IPS-18c (cell line): Measurements from ENCODE around the gene ADRM1.

ENCODE experiments used
- H3K4me3 ChIP-seq: 2 replicates; pipeline ENCODE4 v1.7.0; 2013; ENCODE audit warnings: low read depth, mild to moderate bottlenecking, low read length, moderate library complexity; ENCODE audit not compliant: insufficient read depth
- H3K9me3 ChIP-seq: one replicate; pipeline ENCODE4 v1.6.1; 2013; ENCODE audit warnings: mild to moderate bottlenecking, low read length, moderate library complexity; ENCODE audit not compliant: control insufficient read depth, insufficient read depth

Gene ADRM1

GRCh38 chr20:62351469-62352401 lies 48.9 kb downstream of the ADRM1 start:
- H3K9me3 ChIP-seq: no peaks in the 10 kb centered on the region
- no peak overlapping the region for H3K4me3 ChIP-seq

DNA sequence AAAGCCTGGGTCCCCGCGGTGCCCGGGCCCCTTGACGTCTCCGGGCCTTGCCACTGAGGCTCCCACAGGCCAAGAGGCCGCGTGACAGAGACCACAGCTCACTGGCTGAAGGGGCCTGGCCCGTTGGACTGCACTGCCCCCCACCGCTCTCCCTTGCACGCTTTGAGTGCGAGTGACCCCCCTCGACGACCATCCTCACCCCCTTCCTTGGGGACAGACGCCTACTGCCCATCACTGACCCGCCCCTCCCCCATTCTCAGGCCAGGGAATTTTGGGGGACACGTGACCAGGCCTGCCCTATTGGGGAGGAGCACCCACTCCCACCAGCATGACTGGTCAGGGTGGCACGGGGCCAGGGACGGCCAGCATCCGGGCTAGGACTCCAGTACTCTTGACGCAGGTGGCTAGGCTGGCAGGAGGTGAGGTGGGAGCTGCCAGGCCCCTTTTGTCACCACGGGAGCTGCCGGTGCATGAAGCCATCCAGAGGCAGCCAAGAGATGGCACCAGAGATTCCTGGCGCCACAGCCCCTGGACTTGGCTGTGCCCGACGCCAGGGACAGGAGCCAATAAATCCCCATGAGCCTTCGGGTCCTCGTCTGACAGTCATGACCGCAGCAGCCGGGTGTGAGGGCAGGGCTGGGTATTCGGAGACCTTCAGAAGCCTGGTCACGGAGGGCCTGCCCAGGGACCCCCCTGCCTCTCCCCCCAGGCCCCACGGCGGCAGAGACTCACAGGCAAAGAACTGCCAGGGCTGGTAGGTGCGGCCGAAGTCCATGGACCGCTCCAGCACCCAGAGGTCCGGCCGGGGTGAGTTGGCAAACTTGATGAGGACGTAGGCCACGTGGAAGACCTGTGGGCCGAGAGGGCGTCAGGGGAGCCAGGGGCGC lies 49.8 kb downstream of the ADRM1 start:
- H3K4me3 ChIP-seq: no peak overlapping the region
- no peaks in the 10 kb centered on the region for H3K9me3 ChIP-seq

DNA sequence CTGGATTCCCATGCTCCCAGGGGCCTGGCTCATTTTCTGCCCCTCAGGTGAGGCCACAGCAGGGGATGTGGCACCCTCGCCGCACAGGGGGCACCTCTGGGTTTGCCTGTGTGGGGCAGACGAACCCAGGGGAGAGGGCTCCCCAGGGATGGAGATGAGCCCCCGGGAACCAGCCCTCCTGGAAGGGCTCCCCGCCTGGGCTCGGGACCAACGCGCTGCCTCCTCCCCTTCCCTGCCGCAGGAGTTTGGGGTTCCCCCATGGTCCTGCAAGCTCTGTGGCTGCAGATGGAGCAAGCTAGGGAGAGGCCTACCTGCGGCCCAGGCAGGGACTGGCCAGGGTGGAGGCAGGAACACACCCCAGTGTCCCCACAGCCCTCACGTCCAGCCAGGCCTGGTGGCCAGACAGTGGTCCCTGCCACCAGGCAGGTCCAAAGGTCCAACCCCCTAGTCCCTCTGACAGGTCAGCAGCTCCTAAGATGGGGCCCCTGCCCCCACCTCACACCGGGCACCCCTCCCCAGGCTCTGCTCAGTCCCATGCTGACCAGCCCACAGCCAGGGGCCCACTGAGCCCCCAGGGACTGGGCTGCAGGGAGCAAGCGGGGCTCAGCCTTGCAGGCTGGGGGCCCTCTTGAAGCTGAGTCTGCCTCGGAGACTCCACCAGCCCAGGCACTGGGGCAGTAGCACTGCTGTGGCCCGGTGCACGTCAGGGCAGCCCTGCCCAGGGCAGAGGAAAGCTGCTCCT lies 50.7 kb downstream of the ADRM1 start:
- Histone ChIP-seq H3K4me3 (no peak overlapping the region), H3K9me3 (no peaks in the 10 kb centered on the region)

DNA sequence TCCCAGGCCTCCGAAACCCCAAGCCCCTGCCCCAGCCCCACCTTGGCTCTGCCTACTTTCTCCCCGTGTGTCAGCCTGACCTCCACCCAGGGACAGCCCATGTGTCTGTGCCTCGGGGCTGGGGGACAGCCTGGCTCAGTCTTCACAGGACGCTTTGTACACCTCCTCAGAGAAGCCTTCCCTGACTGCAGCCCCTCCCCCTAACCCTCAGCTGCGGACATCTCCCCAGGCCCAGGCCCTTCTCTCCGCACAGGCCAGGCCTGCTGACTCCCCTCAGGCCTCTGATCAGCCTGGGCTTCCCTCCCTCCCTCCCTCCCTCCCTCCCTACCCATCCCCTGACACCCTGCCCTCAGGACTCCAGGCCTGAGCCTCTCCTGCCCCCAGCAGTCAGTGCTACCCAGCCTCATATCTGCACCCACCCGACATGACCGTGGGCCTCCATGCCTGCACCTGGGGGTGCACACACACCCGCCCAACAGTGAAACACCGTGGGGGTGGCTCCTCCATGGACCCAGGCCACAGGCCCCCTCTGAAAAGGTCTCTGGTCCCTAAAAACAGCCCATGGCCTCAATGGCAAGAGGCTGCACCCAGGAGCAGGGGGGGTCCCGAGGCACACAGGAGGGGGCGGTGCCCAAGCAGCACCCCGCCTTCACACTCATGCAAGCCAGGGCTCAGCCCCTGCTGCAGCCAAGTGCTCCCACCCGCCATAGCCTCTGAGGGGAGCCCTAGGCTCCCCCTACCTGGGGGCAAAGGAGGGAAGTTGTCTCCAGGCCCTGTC lies 51.4 kb downstream of the ADRM1 start:
- H3K4me3 ChIP-seq: no peak overlapping the region

GRCh38 chr20:62354811-62355341 lies 52.1 kb downstream of the ADRM1 start:
- no peaks in the 10 kb centered on the region for H3K9me3 ChIP-seq
- H3K4me3 ChIP-seq: peak overlapping the region; percentile 15; the same call in 1 of the 2 replicates

More for the DNA sequence above, 51.4 kb downstream of the ADRM1 start:
- H3K9me3 ChIP-seq: no peaks in the 10 kb centered on the region

GRCh38 chr20:62355516-62355877 lies 52.7 kb downstream of the ADRM1 start:
- Histone ChIP-seq H3K4me3 (0 out of 2 replicates have a peak overlapping the region, but pooled peaks have one; percentile 15), H3K9me3 (no peaks in the 10 kb centered on the region)

DNA sequence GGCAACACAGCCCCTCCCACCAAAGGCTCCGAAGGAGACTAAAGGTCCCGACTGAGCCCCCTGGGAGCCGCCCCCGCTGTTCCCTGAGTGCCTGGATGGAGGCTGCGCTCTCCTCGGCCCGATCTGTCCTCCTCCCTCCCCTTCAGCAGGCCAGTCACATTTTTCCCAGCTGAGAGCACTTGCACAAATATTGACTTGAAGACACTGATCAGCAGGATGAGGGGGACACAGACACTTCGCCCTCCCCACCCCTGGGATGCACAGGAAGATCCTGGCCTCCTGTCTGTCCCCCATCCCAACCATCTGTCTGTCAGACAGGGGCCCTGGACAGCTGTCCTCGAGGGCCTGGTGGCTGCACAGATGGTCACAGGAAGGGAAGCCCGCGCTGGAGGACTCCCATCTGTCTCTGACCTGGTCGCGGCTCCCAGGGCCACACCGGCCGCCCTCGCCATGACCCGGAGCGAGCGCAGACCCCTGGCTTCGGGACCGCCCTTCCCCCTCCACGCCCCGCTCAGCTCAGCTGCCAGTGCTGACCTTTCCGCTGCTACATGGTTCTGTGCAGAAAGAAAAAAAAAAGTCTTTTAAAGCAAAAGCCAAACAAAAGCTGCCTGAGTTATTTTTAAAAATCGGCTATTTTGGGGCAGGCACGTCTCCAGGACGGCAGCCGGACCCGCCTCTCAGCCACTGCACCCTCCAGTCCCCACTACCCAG lies 53.2 kb downstream of the ADRM1 start:
- no peak overlapping the region for H3K4me3 ChIP-seq
- no peaks in the 10 kb centered on the region for H3K9me3 ChIP-seq

DNA sequence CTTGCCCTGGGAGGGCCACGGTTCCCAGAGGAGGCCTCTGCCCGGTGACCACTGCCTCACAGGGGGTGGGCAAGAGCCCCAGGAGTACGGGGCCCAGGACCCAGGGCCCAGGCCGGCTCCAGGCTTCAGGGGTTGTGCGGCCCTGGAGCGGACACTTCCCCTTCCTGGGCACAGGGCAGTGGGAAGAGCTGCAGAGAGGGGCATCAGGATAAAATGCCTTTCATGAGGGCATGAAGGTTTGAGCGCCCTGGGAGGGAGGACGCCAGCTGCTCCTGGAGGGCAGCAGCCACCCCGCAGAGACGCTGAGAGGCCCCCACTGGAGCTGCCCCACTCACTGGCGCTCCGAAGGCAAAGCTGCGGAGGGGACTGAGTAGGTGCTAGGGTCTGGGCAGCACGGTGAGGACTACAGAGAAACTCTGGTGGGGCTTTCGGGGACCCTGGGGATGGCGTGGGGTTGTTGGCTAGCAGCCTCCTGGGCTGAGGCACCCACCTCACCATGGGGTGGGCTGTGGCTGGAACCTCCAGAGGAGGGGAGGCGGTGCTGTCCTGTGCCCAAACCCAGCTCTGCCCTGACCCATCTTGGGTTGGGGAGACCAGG lies 53.9 kb downstream of the ADRM1 start:
- H3K4me3 ChIP-seq: no peak overlapping the region

DNA sequence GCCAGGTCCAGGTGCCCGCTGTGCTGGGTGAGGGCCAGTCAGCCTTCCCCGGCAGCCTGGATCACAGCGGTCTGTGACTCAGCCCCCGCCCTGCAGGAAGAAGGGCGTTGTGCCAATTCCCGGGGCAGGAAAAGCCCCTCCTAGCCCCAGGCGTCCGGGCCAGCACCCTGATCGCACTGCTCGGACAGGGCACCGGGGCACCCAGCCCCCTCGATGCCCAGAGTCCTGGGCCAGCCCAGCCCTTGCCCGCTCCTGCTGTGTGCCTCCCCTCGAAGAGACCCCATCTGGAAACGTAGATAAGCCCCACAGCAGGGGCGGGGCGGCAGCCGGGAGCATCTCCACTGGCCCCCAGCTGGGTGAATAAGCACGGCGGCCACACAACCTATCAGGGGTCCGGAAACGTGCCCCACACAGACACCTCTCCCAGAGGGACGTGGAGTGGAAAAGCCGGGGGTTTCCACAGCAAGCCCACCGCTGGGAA lies 54.4 kb downstream of the ADRM1 start:
- Histone ChIP-seq H3K4me3 (no peak overlapping the region), H3K9me3 (no peaks in the 10 kb centered on the region)

More for the DNA sequence above, 53.9 kb downstream of the ADRM1 start:
- H3K9me3 ChIP-seq: no peaks in the 10 kb centered on the region

- Histone ChIP-seq H3K9me3 (no peaks in the 10 kb centered on the region), H3K4me3 (no peak overlapping the region)
Measured at GRCh38 chr20:62357681-62358080, 54.9 kb downstream of the ADRM1 start.
